Limb (tissue), 2 donors: ENCODE results near the gene METTL13.

Experiments
- DNase-seq, 2 donors: peaks; one replicate each; pipeline ENCODE4 v3.0.0-alpha.2; 2016; ENCODE audit errors: extremely low spot score in 2 of 2

The METTL13 gene

GRCh38 chr1:171844381-171844780 is 62.9 kb downstream of the METTL13 start:
- no peak for DNase-seq

DNA sequence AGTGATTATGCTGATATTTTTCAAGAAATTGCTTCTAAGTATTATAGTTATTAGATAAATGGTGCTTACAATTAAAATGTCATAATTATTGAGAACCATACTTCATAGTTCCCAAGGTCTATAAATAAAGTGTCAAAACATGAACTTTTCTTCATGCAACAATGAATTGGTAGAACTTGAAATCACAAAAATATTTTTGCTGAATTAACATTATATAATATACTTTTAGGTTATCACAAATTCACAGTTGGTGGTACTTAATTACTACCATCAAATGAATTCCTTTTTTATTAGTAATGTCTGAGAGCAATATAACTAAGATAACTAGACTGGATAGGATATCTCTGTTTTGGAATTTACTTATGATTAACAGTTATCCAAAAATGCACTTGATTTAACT is 64.5 kb downstream of the METTL13 start:
- no peak for DNase-seq
